ENCODE results near the gene FADS1.

Gene FADS1

DNA sequence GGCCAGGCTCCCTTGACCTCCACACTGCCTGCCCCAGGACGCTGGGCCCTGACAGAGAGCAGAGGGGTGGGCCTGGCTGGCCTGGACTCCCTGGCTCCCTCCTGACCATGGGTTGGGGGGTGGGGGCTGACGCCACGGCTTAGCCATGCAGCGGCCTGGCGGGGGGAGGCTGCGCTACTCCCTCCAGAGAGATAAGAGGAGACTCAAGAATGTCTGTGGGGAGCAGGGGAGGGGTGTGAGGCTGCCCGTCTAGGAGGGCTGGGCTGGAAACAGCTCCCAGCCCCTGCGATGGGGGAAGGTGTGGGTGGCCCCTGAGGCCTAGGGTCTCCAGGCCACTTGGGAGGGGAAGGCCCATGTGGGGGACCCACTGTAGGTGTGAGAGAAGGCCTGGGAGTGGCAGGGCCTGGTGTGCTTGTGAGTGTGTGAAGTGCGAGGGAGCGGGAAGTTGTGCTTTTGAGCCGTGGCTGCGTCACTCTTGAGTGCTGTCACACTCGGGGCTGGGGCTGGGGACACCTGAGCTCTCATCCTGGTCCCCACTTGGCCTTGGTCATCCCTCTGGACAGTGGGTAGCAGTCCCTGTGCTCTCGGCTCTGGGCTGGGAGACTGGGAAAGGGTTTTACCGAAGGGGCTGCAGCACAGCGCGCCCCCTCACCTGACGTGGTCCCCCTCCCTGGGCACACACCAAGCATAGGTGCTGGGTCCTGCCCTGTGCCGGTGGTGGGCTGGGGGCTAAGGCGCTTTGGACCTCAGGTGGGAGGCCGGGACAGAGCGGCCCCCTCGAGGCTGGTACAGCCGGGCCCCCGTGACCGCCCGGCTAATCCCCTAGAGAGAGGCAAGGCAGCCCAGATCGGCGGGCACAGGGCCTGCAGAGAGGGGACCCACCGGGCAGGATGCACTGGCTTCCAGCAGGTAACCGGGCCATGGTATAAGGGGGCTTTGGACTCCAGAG, 62.0 kb downstream of the FADS1 start:
- no peak for DNase-seq

DNA sequence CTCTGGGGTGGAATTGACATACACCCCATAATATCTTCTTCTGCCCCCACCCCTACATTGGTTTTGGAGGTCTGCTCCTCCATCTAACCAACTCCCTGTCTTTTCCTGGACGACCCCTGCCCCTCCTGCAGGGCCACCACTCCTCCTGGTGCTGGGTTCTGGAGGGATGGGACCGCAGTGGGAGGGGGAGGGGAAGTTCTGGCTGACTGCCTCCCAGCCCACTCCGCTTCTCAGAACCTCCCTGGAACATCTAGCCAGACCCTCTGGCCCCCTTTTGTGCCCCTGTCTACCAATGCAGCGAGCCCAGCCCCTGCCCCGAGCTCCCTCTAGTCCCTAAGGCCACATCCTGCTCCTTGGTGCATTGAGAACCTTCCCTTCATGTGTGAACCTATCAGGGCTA, 63.1 kb downstream of the FADS1 start:
- no peak for DNase-seq

DNA sequence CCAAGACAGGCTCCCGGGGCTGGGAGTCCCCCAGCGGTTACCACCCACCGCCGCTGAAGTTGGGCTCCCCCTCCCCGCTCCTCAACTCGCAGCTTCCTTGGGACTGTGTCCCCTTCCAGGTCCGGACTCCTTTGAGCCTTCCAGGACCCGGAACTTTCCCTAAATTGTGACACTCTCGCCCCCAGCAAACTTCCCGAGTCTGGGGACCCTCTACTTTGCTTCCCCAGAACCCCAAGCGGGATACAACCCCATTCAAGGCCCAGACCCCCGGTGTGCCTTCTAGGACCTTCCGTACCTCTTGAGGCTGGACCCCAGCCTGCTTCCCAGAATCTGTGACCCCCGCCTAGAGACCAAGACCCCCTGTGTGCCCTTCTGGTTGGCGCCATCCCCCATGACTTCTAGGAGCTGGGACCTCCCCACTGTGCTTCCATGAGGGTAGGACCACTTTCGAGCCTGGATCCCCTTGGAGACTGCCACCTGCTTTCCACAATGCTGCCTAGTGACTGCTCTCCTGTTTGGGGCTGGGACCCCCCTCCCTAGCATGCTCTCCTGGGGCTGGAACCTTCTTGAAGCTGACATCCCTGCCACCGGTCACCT, 63.8 kb downstream of the FADS1 start:
- DNase-seq = no peak

DNA sequence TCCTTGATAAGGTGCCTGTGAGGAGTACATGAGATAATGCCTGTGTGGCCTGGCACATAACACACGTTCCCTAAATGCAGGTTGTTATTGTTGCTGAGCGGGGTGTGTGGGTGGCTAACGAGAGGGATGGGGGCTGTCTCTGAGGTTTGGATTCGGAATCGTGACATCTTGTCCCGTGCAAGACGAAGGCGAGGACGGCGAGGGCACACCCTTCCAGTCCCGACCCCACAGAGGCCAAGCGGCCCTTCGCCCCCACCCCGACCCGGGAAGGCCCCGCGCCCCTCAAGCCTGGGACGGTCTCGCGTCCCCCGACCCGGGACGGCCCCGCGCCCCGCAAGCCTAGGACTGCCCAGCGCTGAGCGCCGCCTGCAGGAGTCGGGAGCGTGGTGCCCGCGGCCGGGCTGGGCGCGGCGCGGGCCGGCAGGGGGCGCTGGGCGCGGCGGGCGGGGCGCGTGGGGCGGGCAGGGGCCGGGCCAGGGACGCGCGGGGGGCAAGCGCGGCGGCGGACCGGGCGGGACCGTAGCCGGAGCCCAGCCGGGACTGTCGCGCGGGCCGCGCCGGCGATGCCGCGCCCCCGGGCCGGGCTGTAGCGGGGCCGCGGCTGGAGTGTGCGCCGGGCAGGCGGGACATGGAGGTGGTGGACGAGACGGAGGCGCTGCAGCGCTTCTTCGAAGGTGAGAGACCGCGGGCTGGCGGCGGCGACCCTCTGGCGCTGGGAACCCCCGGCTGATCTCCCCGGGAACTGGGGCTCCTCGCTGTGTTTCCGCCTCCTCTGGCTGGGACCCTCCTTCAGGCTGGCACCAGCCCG, 64.5 kb downstream of the FADS1 start, which contains the start of gene MYRF:
Gene MYRF (plus strand): TSS at position 520 of the 808 bp plus-strand sequence. CDS start 109 bp downstream, at position 629.
- no peak for DNase-seq

DNA sequence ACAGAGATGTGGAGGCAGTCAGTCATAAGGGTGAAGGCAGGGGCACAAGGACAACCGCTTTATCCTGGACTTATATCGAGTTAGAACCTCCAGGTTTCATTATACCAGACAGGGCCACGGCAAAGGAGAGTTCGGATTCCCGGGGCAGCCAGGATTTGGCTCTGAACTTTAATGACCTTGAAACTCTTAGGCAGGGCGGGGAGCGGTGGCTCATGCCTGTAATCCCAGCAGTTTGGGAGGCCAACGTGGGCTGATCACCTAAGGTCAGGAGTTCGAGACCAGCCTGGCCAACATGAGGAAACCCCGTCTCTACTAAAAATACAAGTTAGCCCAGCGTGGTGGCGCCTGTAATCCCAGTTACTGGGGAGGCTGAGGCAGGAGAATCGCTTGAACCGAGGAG, 65.4 kb downstream of the FADS1 start:
- no peak for DNase-seq

DNA sequence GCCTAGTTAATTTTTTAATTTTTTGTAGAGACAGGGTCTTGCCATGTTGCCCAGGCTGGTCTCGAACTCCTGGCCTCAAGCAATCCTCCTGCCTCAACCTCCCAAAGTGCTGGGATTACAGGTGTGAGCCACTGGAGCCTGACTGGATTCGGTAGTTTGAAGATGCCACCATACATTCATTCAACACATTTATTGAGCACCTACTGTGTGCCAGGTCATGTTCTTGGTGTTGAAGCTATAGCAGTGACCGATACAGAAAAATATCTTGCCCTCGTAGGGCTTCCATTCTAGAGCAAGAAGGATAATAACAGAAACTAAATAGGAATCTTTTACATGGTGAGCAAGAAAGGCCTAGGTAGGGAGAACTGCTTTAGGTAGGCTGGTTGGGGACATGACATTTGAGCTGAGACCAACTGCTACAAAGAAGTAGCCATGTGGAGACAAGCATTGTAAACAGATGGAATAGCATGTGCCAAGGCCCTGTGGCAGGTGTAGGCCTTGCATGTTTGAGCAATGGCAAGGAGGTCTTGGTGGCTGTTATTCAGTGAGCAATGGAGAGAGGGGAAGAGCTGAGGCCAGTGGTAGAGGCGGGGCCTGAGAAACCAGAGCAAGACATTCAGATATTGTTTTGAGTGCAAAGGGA, 66.1 kb downstream of the FADS1 start:
- DNase-seq = no peak
